Measurements from ENCODE around the gene ASPDH. TPM values are rescaled to one million over a fixed set of nuclear protein-coding genes. Genes with fewer than 3 reads are reported as not detected.

ASPDH gene
- total RNA-seq, 1 experiment from 2014 or later: not detected

- no peak for DNase-seq
- POLR2A ChIA-PET: no interaction called here
- Mint-ChIP-seq H3K36me3 (ENCODE audit: insufficient read depth, unreplicated experiment) (no peaks in the 10 kb centered on the region), H3K27me3 (ENCODE audit: insufficient read depth, unreplicated experiment) (peaks cover 32% of the 10 kb centered on the region), H3K27ac (ENCODE audit: unreplicated experiment) (no peak overlapping the region), H3K4me3 (ENCODE audit: unreplicated experiment) (no peak overlapping the region), H3K4me1 (ENCODE audit: low read depth, unreplicated experiment) (peaks cover under 1% of the 10 kb centered on the region), H3K9me3 (ENCODE audit: unreplicated experiment) (no peaks in the 10 kb centered on the region)
- Histone ChIP-seq H3K9me3 (no peaks in the 10 kb centered on the region), H3K36me3 (ENCODE audit: control insufficient read depth, insufficient read depth, low read length) (no peaks in the 10 kb centered on the region), H3K4me3 (ENCODE audit: low read depth, low read length) (no peak overlapping the region), H3K27me3 (replicated peaks; ENCODE audit: control insufficient read depth, insufficient read depth, low read length) (peaks cover 2% of the 10 kb centered on the region; the same call in 1 of the 2 replicates), H3K4me1 (0 out of 2 replicates have a peak, but pooled peaks cover 4% of the 10 kb centered on the region)
- TF ChIP-seq CTCF (IDR thresholded peaks at IDR 0.05; ENCODE audit: insufficient read depth in 1 of 2, low read depth in 1 of 2, low read length in 1 of 2, severe bottlenecking in 1 of 2, unreplicated experiment in 1 of 2): no peak
- BruUV-seq (replicated peaks): no TSS peak
- intact Hi-C loops (cut with micrococcal nuclease; ENCODE audit: unreplicated experiment): no loop called here
- CTCF ChIA-PET: no interaction called here
These were observed 37.5 kb upstream of the ASPDH start for GRCh38 chr19:50551034-50551714.

GRCh38 chr19:50550594-50550966 is 36.9 kb upstream of the ASPDH start:
- ChIA-PET CTCF (no interaction called here), POLR2A (no interaction called here)
- no peak overlapping the region for H3K4me3 Mint-ChIP-seq (ENCODE audit: unreplicated experiment)
- H3K36me3 ChIP-seq (ENCODE audit: control insufficient read depth, insufficient read depth, low read length): no peaks in the 10 kb centered on the region
- no peak overlapping the region for H3K27ac Mint-ChIP-seq (ENCODE audit: unreplicated experiment)
- no peak for DNase-seq
- H3K9me3 ChIP-seq: no peaks in the 10 kb centered on the region
- H3K9me3 Mint-ChIP-seq (ENCODE audit: unreplicated experiment): no peaks in the 10 kb centered on the region
- 0 out of 2 replicates have a peak, but pooled peaks cover under 1% of the 10 kb centered on the region for H3K4me1 ChIP-seq
- no peaks in the 10 kb centered on the region for H3K36me3 Mint-ChIP-seq (ENCODE audit: insufficient read depth, unreplicated experiment)
- H3K27me3 Mint-ChIP-seq (ENCODE audit: insufficient read depth, unreplicated experiment): peaks cover 32% of the 10 kb centered on the region
- intact Hi-C loops (cut with micrococcal nuclease; ENCODE audit: unreplicated experiment): no loop called here
- H3K27me3 ChIP-seq (replicated peaks; ENCODE audit: control insufficient read depth, insufficient read depth, low read length): peaks cover 2% of the 10 kb centered on the region; the same call in 1 of the 2 replicates
- no peaks in the 10 kb centered on the region for H3K4me1 Mint-ChIP-seq (ENCODE audit: low read depth, unreplicated experiment)
- no peak for TF ChIP-seq CTCF (IDR thresholded peaks at IDR 0.05; ENCODE audit: insufficient read depth in 1 of 2, low read depth in 1 of 2, low read length in 1 of 2, severe bottlenecking in 1 of 2, unreplicated experiment in 1 of 2)
- BruUV-seq (replicated peaks): no TSS peak
- no peak overlapping the region for H3K4me3 ChIP-seq (ENCODE audit: low read depth, low read length)

DNA sequence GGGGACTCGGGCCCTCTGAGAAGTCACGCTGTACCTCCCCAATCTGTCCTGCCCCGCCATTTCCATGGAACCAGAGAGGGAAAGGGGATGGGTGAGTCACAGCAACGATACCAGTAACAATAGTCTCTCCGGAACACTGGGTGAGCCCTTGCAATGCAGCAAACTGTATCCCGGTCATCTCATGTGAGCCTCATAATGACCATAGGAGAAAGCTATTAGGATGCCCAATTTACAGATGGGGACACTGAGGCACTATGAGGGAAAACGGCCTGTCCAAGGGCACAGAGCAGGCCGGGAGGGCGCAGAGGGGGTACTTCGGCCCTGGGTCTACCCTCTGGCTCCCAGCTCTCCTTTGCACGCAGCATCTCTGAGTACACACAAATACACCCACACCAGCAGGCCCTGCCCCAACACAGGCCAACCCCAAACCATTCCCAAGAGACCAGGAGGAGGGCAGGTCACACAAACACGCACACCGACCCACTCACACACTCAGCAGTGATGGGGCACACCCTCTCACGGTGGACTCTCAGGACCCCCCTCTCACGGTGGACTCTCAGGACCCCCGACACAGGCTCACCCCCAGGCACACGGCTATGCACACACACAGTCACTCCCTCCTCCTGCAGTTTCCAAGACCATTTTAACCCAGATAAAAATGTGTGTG is 36.3 kb upstream of the ASPDH start:
- no peaks in the 10 kb centered on the region for H3K9me3 Mint-ChIP-seq (ENCODE audit: unreplicated experiment)
- Histone ChIP-seq H3K4me1 (no peaks in the 10 kb centered on the region), H3K36me3 (ENCODE audit: control insufficient read depth, insufficient read depth, low read length) (no peaks in the 10 kb centered on the region), H3K4me3 (ENCODE audit: low read depth, low read length) (no peak overlapping the region), H3K27me3 (replicated peaks; ENCODE audit: control insufficient read depth, insufficient read depth, low read length) (peaks cover 2% of the 10 kb centered on the region; the same call in 1 of the 2 replicates), H3K9me3 (no peaks in the 10 kb centered on the region)
- no peak overlapping the region for H3K27ac Mint-ChIP-seq (ENCODE audit: unreplicated experiment)
- peaks cover 29% of the 10 kb centered on the region for H3K27me3 Mint-ChIP-seq (ENCODE audit: insufficient read depth, unreplicated experiment)
- H3K4me1 Mint-ChIP-seq (ENCODE audit: low read depth, unreplicated experiment): no peaks in the 10 kb centered on the region
- no TSS peak for BruUV-seq (replicated peaks)
- no peak for DNase-seq
- no peak overlapping the region for H3K4me3 Mint-ChIP-seq (ENCODE audit: unreplicated experiment)
- no peak for TF ChIP-seq CTCF (IDR thresholded peaks at IDR 0.05; ENCODE audit: insufficient read depth in 1 of 2, low read depth in 1 of 2, low read length in 1 of 2, severe bottlenecking in 1 of 2, unreplicated experiment in 1 of 2)
- no peaks in the 10 kb centered on the region for H3K36me3 Mint-ChIP-seq (ENCODE audit: insufficient read depth, unreplicated experiment)
- intact Hi-C loops (cut with micrococcal nuclease; ENCODE audit: unreplicated experiment): no loop called here
- ChIA-PET CTCF (no interaction called here), POLR2A (interaction anchor here (0.6 kb wide), 1 partner anchor 181 kb away, joined by 3 read pairs; no protein-coding TSS in a partner anchor)
